Spleen (tissue), 11 donors: ENCODE measurements around the gene RXYLT1. TPM values are rescaled to one million over a fixed set of nuclear protein-coding genes. Genes with fewer than 3 reads are reported as not detected.

Experiments used
- DNase-seq: peaks from one replicate; pipeline ENCODE4 v3.0.0-alpha.2; 2020
- H3K27ac ChIP-seq, 8 donors: fragments of 200-600 bp; sonication (generic) in 7 of 8; 1 replicate in 4 of 8; 2 replicates in 4 of 8; pipeline versions ENCODE4 v1.5.0 to v1.8.0; 2016 to 2021; ENCODE audit warnings: inconsistent platforms in 4 of 8, mild to moderate bottlenecking in 4 of 8, moderate library complexity in 1 of 8
- H3K27me3 ChIP-seq, 7 donors: fragments of 200-600 bp; sonication (generic) in 6 of 7; replicated peaks in 1 of 7; 1 replicate in 4 of 7; 2 replicates in 3 of 7; pipeline versions ENCODE4 v1.5.0 to v1.8.0; 2016 to 2021; ENCODE audit warnings: inconsistent platforms in 3 of 7, mild to moderate bottlenecking in 1 of 7
- H3K36me3 ChIP-seq, 6 donors: fragments of 200-600 bp; sonication (generic) in 5 of 6; 1 replicate in 4 of 6; 2 replicates in 2 of 6; pipeline versions ENCODE4 v1.5.0 to v1.8.0; 2016 to 2021; ENCODE audit warnings: inconsistent platforms in 2 of 6
- H3K4me1 ChIP-seq, 6 donors: fragments of 200-600 bp; sonication (generic) in 5 of 6; 1 replicate in 3 of 6; 2 replicates in 3 of 6; pipeline versions ENCODE4 v1.5.0 to v1.8.0; 2016 to 2021; ENCODE audit warnings: inconsistent platforms in 3 of 6
- H3K4me3 ChIP-seq, 8 donors: fragments of 200-600 bp; sonication (generic) in 7 of 8; 1 replicate in 4 of 8; 2 replicates in 4 of 8; pipeline versions ENCODE4 v1.5.0 to v1.8.0; 2016 to 2021; ENCODE audit warnings: inconsistent platforms in 4 of 8, mild to moderate bottlenecking in 4 of 8, moderate library complexity in 2 of 8
- H3K9me3 ChIP-seq, 8 donors: fragments of 200-600 bp; sonication (generic) in 7 of 8; 1 replicate in 4 of 8; 2 replicates in 4 of 8; pipeline versions ENCODE4 v1.5.0 to v1.8.0; 2016 to 2021; ENCODE audit warnings: inconsistent platforms in 4 of 8
- POLR2A ChIP-seq, 3 donors: fragments of 450-650 bp; IDR thresholded peaks; one replicate each; pipeline ENCODE4 v1.5.1; 2017; ENCODE audit warnings: antibody characterized with exemption in 3 of 3, mild to moderate bottlenecking in 1 of 3
- POLR2AphosphoS5 ChIP-seq, 3 donors: sonication (generic); formaldehyde crosslinking; IDR thresholded peaks; one replicate each; pipeline ENCODE4 v1.5.1; 2017; ENCODE audit warnings: antibody characterized with exemption in 3 of 3
- WGBS, 5 donors: extraction: QIAGEN DNeasy Blood & Tissue Kit in 3 of 5; methylation state at CpG; one replicate each; pipeline versions ENCODE4 v1.1.5 to v1.1.7; 2013 to 2018; 5-methylcytosine and 5-hydroxymethylcytosine counted together
- intact Hi-C: fragments of 100-400 bp; cut with DNase I; formaldehyde crosslinking; loops from one replicate; pipeline ENCODE4 v1.15.0; 2023; ENCODE audit warnings: low total_unique reads
- polyA plus RNA-seq, 3 donors: library from polyadenylated mRNA; stranded (reverse); fragments of 200-250 nt; gene quantifications; one replicate each; pipeline ENCODE4 v1.2.1, GENCODE V29; 2013
- total RNA-seq, 7 donors: library from RNA; depleted of rRNA in 3 of 7; stranded (reverse); fragments of >200 nt in 3 of 7; fragmentation: NEBNext Ultra II Directional in 4 of 7; extraction: Animal tissue kit (Norgen Biotek cat#: 25700) in 4 of 7; gene quantifications; one replicate each; pipeline versions ENCODE4 v1.1.0 to v1.2.1, GENCODE V29; 2016 to 2021
- TF ChIP-seq, protein P1 (sequence below), 11 experiments: fragments of 200-600 bp in 7 of 11; fragments of 450-650 bp in 4 of 11; sonication (generic) in 4 of 11; IDR thresholded peaks in 8 of 11; conservative IDR thresholded peaks in 3 of 11; 1 replicate in 7 of 11; 2 replicates in 4 of 11; pipeline versions ENCODE4 v1.4.0 to v1.8.0; 2016 to 2021; ENCODE audit warnings: antibody characterized with exemption in 11 of 11, inconsistent platforms in 4 of 11, mild to moderate bottlenecking in 1 of 11
- donor health status: healthy with polysubstance abuse.
- donor health status: DM: no; HTN: no; CAD: no; lungs with moderate emphysema.
- donor health status: DM: no; HTN: no; CAD: no.
- donor health status: Bipolar disorder and iron deficiency.
- donor health status: healthy.
- donor health status: DM: no; HTN: no; CAD: no.
- donor health status: DM: yes; HTN: yes; CAD: no.

The RXYLT1 gene
- total and polyA plus RNA-seq, 10 donors: 9.2 to 23.0 (median 15.9) TPM

DNA sequence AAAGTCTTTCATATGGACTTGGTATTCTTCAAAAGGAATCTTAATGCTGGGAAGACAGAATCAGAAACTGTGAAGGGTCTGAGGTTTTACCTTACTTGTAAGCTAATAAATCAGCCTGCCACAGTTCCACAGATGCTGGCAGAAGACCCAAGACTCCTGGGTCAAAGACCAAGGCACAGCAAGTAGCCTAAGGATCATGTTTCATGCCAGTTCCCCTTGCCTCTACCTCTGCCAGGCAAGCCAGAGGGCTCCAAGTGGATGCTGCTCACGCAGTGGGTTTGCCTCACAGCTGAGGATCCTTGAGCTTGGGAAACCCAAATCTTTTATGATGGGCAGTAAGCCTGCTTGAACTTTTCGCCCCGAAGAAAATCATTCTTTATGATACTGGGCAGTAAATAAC, 15.2 kb upstream of the RXYLT1 start:
- no peak overlapping the region for H3K4me3 ChIP-seq
- H3K27me3 ChIP-seq: no peaks in the 10 kb centered on the region
- H3K36me3 ChIP-seq: no peaks in the 10 kb centered on the region
- H3K9me3 ChIP-seq: peaks cover 0 to 10% (median 4%) of the 10 kb centered on the region in 8 donors
- intact Hi-C loops: no loop called here
- TF ChIP-seq POLR2AphosphoS5 (IDR thresholded peaks at IDR 0.05): no peak
- no peak for DNase-seq
- H3K27ac ChIP-seq: no peak overlapping the region
- WGBS, 5 donors: 78 to 95% (median 85%) methylated on average over 3 of the region's 3 CpGs
- no peaks in the 10 kb centered on the region for H3K4me1 ChIP-seq

DNA sequence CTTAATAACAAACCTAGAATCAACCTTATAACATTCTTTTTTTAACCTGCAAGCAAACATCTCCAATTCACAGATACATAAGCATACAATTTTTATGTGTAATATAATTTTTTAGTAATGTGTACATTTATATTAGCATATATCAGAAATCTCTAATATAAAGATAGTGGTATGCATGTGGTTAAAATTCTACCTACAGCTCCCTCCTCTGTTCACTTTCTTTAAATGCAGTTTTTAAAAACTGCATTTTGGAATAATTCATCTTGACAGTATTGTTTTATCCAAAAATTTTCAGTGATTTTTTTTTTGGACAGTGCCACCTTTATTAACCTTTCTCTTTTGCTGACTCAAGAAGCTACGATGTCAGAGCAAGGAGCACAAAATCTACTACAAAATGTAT, 13.2 kb upstream of the RXYLT1 start:
- Histone ChIP-seq H3K27me3 (no peaks in the 10 kb centered on the region), H3K4me1 (no peaks in the 10 kb centered on the region), H3K36me3 (no peaks in the 10 kb centered on the region), H3K4me3 (no peak overlapping the region), H3K9me3 (peaks cover 0 to 23% (median 13%) of the 10 kb centered on the region in 8 donors), H3K27ac (no peak overlapping the region)
- no peak for TF ChIP-seq POLR2AphosphoS5 (IDR thresholded peaks at IDR 0.05)
- TF ChIP-seq, protein P1, sequence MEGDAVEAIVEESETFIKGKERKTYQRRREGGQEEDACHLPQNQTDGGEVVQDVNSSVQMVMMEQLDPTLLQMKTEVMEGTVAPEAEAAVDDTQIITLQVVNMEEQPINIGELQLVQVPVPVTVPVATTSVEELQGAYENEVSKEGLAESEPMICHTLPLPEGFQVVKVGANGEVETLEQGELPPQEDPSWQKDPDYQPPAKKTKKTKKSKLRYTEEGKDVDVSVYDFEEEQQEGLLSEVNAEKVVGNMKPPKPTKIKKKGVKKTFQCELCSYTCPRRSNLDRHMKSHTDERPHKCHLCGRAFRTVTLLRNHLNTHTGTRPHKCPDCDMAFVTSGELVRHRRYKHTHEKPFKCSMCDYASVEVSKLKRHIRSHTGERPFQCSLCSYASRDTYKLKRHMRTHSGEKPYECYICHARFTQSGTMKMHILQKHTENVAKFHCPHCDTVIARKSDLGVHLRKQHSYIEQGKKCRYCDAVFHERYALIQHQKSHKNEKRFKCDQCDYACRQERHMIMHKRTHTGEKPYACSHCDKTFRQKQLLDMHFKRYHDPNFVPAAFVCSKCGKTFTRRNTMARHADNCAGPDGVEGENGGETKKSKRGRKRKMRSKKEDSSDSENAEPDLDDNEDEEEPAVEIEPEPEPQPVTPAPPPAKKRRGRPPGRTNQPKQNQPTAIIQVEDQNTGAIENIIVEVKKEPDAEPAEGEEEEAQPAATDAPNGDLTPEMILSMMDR (IDR thresholded peaks at IDR 0.05 in 8 of 11, conservative IDR thresholded peaks at IDR 0.05 in 3 of 11): no peak
- TF ChIP-seq POLR2A (IDR thresholded peaks at IDR 0.05): no peak
- no peak for DNase-seq
- WGBS, 5 donors: 69 to 90% (median 84%) methylated on average over 1 of the region's 1 CpG
- intact Hi-C loops: no loop called here

DNA sequence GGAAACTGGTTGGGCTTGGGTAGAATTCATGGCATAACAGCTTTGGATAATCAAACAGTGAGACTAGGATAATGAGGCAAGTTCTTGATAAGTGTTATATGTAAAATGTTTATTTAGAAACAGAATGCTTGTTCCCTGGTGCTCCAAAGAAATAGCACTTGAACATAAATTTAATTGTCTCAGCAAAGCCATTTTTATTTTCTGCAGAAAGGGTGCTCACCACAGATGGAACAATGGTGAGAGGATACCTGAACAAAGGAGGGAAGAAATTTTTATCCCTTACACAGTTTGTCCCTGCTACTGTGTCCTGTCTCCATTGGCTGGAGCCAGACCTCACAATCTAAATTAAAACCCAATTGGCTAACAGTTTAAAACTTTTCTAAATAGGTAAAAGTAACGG, 9.3 kb upstream of the RXYLT1 start:
- Histone ChIP-seq H3K4me3 (no peak overlapping the region), H3K4me1 (no peaks in the 10 kb centered on the region), H3K27ac (no peak overlapping the region), H3K36me3 (no peaks in the 10 kb centered on the region), H3K27me3 (no peaks in the 10 kb centered on the region), H3K9me3 (peaks cover 0 to 23% (median 13%) of the 10 kb centered on the region in 8 donors)
- TF ChIP-seq, protein P1 (IDR thresholded peaks at IDR 0.05 in 8 of 11, conservative IDR thresholded peaks at IDR 0.05 in 3 of 11): no peak
- TF ChIP-seq POLR2A (IDR thresholded peaks at IDR 0.05) (no peak), POLR2AphosphoS5 (IDR thresholded peaks at IDR 0.05) (no peak)
- no peak for DNase-seq
- WGBS, 5 donors: 85 to 96% (median 93%) methylated on average over 1 of the region's 1 CpG
- intact Hi-C loops: no loop called here

DNA sequence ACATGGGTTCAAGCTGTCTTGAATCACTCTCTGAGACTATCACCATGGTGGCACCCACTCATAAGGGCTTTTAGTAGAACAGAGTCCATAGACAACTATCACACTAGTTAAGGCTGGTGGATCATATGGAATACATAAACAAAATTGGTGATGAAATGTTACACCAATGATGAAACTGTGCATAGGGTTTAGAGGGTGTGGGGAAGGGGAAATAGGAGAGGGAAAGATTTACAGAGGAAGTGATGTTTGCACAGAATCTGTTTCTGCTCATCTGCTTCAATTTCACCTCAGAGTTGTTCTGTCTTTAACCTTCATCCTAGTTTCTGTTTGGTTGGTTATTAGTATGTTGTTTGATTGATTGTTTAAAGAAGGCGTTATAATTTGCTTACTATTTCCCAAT, 2.4 kb upstream of the RXYLT1 start:
- Histone ChIP-seq H3K4me3 (no peak overlapping the region), H3K9me3 (no peaks in the 10 kb centered on the region), H3K4me1 (peaks cover 0 to 25% (median 17%) of the 10 kb centered on the region in 6 donors), H3K27ac (no peak overlapping the region), H3K36me3 (peaks cover 0 to 5% (median 0%) of the 10 kb centered on the region in 6 donors), H3K27me3 (no peaks in the 10 kb centered on the region)
- DNase-seq: no peak
- WGBS, 5 donors: 86 to 100% (median 90%) methylated on average over 1 of the region's 1 CpG
- intact Hi-C loops: no loop called here
- TF ChIP-seq, protein P1 (IDR thresholded peaks at IDR 0.05 in 8 of 11, conservative IDR thresholded peaks at IDR 0.05 in 3 of 11): no peak
- TF ChIP-seq POLR2A (IDR thresholded peaks at IDR 0.05) (no peak), POLR2AphosphoS5 (IDR thresholded peaks at IDR 0.05) (no peak)

DNA sequence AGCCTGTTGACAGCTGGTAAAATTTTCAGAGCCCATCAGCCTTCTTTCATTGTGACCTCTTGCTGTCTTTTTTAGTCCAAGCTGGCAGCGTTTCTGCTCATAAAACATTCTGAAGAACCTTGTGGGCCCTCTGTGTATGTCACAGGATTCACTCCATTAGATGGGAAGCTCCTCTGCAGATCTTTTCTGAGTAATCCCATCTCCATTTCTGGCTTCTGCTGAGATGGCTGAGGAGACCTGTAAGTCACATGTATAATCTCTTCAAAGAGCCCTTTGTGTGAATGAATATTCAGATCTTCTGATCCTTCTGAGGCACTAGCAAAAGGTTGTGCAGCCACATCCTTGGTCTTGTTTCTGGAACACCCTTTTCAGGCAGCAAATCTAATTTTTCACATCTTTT, 2.8 kb downstream of the RXYLT1 start:
- 89 to 97% (median 91%) methylated on average over 1 of the region's 1 CpG for WGBS, 5 donors
- TF ChIP-seq POLR2A (IDR thresholded peaks at IDR 0.05) (no peak), POLR2AphosphoS5 (IDR thresholded peaks at IDR 0.05) (no peak)
- TF ChIP-seq, protein P1 (IDR thresholded peaks at IDR 0.05 in 8 of 11, conservative IDR thresholded peaks at IDR 0.05 in 3 of 11): no peak
- intact Hi-C loops: no loop called here
- H3K27ac ChIP-seq: no peak overlapping the region
- DNase-seq: no peak
- no peak overlapping the region for H3K4me3 ChIP-seq
- H3K27me3 ChIP-seq: no peaks in the 10 kb centered on the region
- no peaks in the 10 kb centered on the region for H3K9me3 ChIP-seq
- H3K4me1 ChIP-seq: peaks cover 0 to 25% (median 17%) of the 10 kb centered on the region in 6 donors
- peaks cover 0 to 56% (median 17%) of the 10 kb centered on the region in 6 donors for H3K36me3 ChIP-seq
